NCI-H1092 (cell line): ENCODE results near the gene LRRC38.
"Not testable (repeated sequence)": the region's sequence is repeated elsewhere in the genome, so short reads cannot be mapped to it uniquely, and the experiment has no call there.

Experiments used
- DNase-seq: peaks from one replicate; lab custom pipeline; 2025; lab: John Stamatoyannopoulos, UW

The LRRC38 gene

GRCh38 chr1:13513895-13514546 lies at the start of gene LRRC38:
Gene LRRC38 (minus strand): TSS chr1:13514003. CDS start chr1:13513593, 410 bp downstream.
- DNase-seq = no peak

- DNase-seq = not testable (repeated sequence)
These were observed 49.2 kb upstream of the LRRC38 start for GRCh38 chr1:13562981-13563380.

GRCh38 chr1:13560541-13560940 lies 46.7 kb upstream of the LRRC38 start:
- no peak for DNase-seq

GRCh38 chr1:13556224-13556764 lies 42.5 kb upstream of the LRRC38 start:
- DNase-seq = no peak

- no peak for DNase-seq
These were observed 41.0 kb upstream of the LRRC38 start for GRCh38 chr1:13554798-13555197.

- no peak for DNase-seq
These were observed 36.9 kb upstream of the LRRC38 start for GRCh38 chr1:13550663-13551062.

- DNase-seq = no peak
These were observed 35.7 kb upstream of the LRRC38 start for GRCh38 chr1:13549521-13549920.

GRCh38 chr1:13549021-13549420 lies 35.2 kb upstream of the LRRC38 start:
- DNase-seq = no peak

GRCh38 chr1:13548281-13548680 lies 34.5 kb upstream of the LRRC38 start:
- DNase-seq = no peak

GRCh38 chr1:13546791-13547190 lies 33.0 kb upstream of the LRRC38 start:
- no peak for DNase-seq

GRCh38 chr1:13544221-13544556 lies 30.4 kb upstream of the LRRC38 start:
- DNase-seq = no peak

- DNase-seq = no peak
These were observed 29.8 kb upstream of the LRRC38 start for GRCh38 chr1:13543451-13544220.

- DNase-seq = no peak
These were observed 27.8 kb upstream of the LRRC38 start for GRCh38 chr1:13541435-13542215.

- DNase-seq = no peak
These were observed 27.1 kb upstream of the LRRC38 start for GRCh38 chr1:13540866-13541265.

GRCh38 chr1:13539683-13540082 lies 25.9 kb upstream of the LRRC38 start:
- no peak for DNase-seq

- DNase-seq = no peak
These were observed 25.0 kb upstream of the LRRC38 start for GRCh38 chr1:13538832-13539231.

- no peak for DNase-seq
These were observed 22.8 kb upstream of the LRRC38 start for GRCh38 chr1:13536571-13536970.

GRCh38 chr1:13535227-13535626 lies 21.4 kb upstream of the LRRC38 start:
- DNase-seq = no peak

- no peak for DNase-seq
These were observed 14.5 kb upstream of the LRRC38 start for GRCh38 chr1:13528320-13528719.

- no peak for DNase-seq
These were observed 10.1 kb upstream of the LRRC38 start for GRCh38 chr1:13523780-13524477.

- DNase-seq = no peak
These were observed 7.2 kb upstream of the LRRC38 start for GRCh38 chr1:13520985-13521384.

- no peak for DNase-seq
These were observed 3.5 kb upstream of the LRRC38 start for GRCh38 chr1:13517193-13517812.
